GM19397 (cell line): ENCODE results near the gene COLEC11.

Experiments
- ATAC-seq: cut with Tn5 transposase; IDR thresholded peaks from one replicate; pipeline ENCODE4 v1.9.1; 2021; ENCODE audit warnings: mild to moderate bottlenecking, moderate library complexity; ENCODE audit not compliant: unreplicated experiment

COLEC11 gene

DNA sequence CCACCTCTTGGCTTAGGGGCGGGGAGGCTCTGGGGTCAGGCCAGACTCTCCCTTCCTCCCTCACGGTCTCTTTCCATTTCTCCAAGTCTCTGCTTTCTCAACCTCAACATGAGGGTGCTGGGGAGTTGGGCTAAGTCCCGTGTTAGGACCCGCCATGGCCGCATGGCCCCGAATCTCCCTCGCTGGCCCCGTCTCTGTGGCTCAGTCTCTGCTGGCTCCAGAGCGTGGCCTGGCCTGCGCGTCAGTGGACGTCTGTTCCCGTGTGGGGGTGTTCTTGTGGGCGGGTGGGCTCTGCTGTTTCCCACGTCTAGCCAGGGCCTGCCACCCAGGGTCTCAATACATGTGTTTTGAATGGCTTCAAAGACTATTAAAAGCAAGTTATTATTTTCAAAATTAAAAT lies 75.5 kb downstream of the COLEC11 start:
- ATAC-seq: no peak

DNA sequence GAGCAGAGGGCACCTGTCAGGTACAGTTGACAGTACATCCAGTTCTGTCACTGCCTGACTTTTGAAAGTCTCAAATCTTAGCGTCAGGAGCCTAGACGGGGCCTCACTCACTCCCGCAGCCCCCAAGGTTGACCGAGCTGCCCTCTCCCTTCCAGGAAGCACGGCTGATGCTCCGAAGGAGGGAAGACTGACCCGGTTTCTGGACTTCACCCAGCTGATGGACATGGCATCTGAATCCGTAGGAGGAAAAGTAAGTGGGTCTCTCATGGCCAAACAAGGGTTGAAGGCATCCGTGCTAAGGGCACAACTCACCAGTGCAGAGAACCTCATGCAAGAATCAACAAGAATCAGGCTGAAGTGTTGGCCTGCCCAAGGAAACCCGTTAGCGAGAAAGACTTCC lies 76.0 kb downstream of the COLEC11 start:
- no peak for ATAC-seq

DNA sequence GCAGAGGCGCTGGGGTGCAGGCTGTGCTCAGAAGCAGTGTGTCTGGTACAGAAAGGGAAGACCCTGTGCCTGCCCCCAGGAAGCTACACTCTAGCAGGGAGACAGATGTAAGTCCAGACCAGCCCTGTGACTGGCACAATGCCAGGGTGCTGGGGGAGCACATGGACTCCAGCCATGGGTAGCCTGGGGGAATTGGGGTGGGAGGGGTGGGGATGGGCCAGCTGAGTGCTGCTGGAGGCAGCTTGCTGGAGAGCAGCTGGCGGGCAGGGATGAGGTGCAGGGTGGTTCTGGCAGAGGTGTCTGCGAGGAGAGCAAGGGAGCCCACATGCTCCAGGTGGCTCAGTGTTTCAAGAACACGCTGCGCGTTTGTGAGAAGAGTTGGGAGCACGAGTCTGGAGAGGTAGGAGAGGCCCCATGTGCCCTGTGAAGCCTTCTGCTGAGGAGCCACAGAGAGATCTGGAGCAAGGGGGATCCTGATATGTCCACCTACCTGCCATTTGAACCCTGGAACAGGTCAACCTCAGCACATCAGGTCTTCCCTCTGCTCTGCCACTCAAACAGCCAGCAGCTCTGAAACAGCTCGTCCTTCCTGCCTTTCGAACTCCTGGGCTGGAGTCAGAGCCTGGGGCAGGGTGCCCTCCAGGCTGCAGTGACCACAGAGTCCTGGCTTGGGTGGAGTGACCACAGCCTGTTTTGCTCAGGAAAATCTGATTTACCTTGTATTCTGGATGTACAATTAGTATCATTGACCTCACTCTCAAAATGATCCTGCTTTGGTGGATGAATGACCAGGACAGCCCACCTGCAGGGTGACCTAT lies 78.2 kb downstream of the COLEC11 start:
- ATAC-seq: no peak

DNA sequence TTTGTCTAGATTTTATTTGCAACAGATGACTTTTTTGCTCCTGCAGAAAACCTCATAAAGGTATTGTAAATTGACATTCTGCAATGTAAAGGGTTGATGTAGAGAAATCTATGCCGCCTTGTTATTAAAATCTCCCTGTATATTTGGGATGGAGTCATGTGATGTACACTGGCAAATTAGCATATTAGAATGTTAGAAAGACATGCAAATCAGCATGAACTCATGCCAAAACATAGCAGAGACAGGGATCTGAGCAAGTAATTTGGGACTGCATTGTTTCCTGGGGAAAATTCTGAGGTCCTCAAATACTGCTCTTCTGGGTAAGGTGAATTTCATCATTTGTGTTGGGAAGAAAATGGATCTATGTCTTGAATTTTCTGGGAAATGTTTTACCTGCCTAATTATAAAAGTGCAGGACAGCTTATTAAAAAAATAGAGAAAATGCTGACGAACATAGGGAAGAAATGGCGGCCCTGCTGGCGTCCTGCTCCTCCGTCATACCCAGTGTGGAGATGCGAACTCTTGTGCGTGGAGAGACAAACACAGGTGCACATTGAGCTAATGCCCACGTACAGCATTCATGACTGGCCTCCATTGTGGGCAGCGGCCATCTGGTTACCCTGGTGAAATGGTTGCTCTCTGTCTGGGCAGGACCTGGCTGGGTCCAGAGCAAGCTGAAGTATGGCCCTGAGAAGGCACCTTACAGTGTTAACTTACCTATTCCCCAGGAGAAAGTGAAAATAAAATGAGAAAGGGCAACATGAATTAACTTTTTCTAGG lies 79.3 kb downstream of the COLEC11 start:
- ATAC-seq: no peak

DNA sequence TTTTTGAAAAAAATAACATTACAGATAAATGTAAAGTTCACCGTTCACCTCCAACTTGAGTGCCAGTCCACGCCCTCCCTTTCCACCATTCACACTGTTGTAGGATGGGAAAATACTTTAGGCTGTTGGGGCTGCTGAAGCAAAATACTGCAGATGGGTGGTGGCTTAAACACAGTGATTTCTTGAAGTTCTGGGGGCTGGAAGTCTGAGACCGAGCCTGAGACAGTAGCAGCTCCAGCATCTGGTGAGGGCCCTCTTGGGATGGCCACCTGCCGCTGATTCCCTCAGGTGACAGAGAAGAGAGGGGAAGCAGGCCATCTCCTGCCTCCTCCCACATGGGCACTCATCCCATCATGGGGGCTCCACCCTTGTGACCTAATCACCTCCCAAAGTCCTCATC lies 80.8 kb downstream of the COLEC11 start:
- ATAC-seq: no peak

DNA sequence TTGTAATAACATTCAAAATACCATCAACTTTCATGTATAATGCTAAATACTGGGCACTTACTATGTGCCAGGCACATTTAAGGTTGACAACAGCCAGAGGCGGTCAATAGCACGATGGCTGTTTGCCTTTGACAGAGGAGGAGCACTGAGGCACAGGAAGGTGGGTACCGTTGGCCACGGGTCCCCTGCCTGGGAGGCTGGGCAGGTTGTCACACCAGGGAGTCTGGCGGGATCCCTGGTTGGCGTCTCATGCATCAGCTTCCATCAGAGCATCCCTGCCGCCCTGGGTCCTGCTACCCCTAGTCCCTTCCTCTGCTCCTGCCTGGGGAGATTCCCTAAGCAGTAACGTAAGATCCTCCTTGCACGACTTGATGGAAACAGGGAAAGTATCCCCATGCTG lies 82.5 kb downstream of the COLEC11 start:
- ATAC-seq: no peak

DNA sequence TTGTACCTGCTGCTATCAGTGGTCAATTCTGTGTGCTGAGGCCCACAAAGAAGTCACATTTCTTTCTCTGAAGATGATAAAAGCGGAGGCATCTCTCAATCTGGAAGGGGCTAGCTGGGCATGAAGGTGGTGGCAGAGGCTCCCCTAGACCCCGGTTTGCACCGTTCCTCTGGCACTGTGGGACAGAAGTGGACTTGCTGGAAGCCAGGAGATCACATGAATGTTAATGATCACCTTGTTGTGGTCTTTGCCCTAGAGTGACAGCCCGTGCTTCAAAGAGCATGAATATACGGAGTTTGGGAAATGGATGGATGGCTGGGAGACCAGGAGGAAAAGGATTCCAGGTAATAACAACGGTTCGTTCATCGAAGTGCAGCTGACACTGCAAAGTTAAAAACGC lies 83.3 kb downstream of the COLEC11 start:
- ATAC-seq: no peak

DNA sequence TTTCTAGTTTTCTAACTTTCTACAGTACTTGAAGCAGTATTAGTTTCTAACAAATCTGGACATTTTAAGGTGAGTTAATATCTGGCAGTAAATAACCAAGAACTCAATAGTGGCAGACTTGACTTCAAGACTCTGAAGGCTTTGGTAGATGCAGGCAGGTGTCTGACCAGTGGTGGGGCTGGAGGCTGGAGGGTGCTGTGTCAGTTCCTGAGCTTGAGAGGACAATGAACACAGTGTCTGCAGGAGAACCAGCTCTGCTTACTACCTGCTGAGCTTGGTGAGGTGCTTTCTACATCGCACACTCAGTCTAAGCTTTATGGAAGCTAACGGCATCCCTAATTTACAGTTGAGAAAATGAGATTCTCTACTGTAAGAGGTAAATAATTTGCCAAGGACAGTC lies 84.3 kb downstream of the COLEC11 start:
- ATAC-seq: no peak

DNA sequence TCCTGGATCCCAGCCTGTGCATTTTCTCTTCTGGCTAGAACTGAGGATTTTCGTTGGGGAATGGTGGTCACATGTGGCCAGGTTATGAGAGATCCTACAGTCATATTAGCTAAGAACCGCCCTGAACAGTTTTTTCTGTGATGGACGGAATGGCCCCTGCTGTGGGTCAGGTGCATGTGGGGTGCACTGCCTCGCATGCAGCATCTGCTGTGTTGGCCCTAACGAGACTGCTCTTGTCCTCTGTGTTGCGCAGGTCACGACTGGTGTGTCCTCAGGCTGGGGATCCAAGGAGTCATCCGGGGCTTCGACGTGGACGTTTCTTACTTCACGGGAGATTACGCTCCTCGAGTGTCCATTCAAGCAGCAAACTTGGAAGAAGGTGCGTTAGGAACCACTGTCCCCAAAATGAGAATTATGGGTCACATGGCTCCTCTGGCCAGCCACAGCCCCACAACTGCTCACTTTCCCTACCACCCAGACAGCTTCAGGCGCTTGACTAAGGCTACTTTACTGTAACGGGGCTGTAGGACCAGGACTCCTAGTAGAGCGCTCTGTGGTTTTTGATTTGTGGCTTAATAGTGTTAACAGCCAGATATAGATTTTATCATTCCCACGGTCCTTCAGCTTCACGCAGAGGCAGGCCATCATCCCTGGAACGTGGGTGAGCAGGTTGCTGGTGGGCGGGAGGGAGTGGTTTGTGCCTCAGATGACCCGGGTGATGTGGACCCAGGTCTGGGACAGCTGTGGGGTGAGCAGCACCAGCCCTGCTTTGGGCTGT lies 84.9 kb downstream of the COLEC11 start:
- ATAC-seq: no peak

DNA sequence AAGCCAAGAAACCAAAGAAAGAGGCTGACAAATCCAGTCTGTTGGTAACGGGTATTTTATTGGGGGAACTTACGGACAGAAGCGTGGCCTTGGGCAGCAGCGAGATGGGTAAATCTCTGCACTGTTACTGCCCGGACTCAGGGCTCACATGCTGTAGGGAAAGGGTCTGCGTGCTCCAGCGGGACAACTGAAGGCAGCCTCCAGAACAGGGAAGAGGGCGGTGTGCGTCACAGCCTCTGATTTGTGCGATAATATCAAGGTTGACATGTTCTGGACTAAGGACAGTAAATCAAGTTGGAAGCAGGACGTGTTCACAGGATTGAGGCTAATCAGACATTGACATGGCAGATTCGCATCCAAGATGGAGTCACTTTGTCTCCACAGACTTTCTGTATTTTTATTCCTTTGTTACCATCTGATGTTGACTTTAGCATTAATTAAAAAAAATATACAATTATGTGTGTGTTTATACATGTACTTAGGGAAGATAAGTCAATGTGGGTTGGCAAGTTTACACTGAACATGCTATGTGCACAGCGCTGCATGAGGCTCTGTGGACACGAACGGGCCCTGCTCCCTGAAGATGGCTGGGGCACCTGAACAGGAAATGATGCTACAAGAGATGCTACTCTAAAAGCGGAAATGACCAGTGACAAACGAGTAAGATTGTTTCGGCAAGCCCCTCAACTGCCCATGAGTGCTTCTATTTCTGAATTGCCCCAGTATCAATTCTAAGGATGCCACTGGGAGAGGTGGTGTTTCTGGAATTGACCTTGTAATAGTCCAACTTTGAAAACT lies 85.8 kb downstream of the COLEC11 start:
- ATAC-seq: no peak

DNA sequence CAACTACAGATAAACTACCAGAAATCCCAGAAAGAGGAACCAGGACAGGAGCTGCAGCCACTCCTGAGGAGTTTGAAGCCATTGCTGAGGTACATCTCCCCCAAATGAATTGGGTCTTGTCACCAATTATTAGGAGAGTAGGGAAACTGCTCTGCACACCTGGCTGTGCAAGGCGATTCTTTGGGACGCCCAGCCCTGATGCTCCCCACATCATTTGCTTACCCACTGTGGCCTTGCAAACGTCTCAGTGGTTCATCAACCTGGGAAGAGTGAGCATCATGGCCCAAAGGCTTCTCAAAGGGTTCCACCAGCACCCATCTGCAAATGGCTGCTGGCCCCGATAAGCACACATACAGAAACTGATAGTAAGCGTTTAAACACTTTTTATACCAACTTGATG lies 86.7 kb downstream of the COLEC11 start:
- ATAC-seq: no peak

DNA sequence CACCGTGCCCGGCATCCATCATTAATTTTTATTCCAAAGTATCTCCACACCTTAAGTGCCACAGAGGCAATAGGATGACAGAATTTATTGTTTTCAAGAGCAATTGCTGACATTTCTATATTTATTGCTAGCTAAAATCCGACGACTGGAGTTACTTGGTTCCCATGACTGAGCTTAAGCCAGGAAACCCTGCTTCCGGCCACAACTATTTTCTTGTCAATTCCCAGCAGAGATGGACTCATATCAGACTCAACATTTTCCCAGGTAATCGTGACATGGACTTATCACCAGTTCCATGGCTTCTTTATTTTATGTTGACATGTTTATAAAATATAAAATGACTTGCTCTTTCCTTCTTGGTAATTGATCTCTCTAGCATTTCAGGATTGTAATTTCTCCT lies 87.9 kb downstream of the COLEC11 start:
- no peak for ATAC-seq

DNA sequence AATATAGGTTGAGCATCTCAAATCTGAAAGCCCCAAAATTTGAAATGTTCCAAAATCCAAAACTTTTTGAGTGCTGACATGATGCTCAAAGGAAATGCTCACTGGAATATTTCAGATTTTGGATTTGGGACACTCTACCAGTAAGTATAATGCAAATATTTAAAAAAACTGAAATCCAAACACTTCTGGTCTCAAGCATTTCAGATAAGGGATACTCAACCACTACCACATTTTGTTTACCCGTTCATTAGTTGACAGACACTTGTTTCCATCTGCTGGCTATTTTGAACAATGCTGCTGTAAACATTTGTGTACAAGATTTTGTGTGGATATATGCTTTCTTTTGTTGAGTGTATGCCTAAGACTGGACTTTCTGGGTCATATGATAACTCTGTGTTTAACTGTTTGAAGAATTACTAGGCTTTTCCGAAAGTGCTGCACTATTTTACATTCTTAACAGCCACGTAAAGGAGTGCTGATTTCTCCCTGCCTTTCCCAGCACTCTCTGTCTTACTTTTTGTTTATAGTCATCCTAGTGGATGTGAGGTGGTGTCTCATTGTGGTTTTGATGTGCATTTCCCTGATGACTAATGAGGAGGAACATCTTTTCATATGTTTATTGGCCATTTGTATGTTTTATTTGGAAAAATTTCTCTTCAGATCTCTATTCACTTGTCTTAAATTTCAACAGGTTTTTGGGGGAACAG lies 89.0 kb downstream of the COLEC11 start:
- ATAC-seq: no peak

DNA sequence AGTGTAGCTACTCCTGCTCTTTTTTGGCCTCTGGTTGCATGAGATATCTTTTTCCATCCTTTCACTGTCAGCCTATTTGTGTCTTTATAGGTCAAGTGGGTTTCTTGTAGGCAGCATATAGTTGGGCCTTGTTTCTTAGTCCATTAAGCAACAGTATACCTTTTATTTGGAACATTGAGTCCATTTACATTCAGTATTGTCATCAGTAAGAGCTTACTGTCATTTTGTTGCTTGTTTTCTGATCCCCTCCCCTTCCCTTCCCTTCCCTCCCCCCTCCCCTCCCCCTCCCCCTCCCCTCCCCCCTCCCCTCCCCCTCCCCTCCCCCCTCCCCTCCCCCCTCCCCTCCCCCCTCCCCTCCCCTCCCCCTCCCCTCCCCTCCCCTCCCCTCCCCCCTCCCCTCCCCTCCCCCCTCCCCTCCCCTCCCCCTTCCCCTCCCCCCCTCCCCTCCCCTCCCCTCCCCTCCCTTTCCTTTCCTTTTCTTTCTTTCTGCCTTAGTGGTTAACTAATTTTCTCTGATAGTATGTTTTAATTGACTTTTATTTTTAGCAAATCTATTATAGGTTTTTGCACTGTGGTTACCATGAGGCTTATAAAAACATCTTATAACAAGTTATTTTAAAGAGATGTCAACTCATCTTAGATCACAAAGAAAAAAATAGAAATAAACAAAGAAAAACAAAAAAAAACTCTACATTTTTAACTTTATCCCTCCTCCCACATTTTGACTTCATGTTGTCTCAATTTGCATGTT lies 95.3 kb downstream of the COLEC11 start:
- ATAC-seq: no peak

DNA sequence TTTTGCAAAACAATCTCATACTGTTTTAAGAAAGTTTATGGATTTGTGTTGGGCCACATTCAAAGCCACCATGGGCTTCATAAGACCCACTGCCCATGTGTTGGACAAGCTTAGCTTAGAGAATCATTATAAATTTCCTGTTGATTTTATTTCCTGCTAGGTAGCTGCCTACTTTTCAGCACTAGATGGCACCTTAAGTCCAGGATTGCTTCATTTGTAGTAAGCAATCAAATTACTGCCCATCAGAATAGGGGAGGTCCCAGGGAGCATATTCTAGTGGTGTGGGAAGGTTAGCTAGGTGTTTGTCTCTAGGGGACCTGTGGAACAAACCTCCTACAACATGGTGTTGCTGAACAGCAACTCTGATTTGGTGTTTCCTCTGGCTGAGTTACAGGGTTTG lies 97.5 kb downstream of the COLEC11 start:
- ATAC-seq: no peak
